ENCODE measurements around the gene LHPP. TPM values are rescaled to one million over a fixed set of nuclear protein-coding genes. Genes with fewer than 3 reads are reported as not detected.
A peak's percentile ranks its signal among the peaks of the same experiment; 100 is the strongest.

Gene LHPP
- total and polyA plus RNA-seq, 10 of the 15 experiments (the other 5 are each of a cell fraction or from before 2014, with no cell fraction given): 0.79 to 9.8 (median 6.7) TPM

- no peak for TF ChIP-seq ATF2 (IDR thresholded peaks at IDR 0.05; ENCODE audit: low read length)
These were observed 189.3 kb downstream of the LHPP start (continued) for GRCh38 chr10:124650820-124651401.

GRCh38 chr10:124651402-124651891, 189.8 kb downstream of the LHPP start:
- in situ Hi-C loops (cut with MboI): no loop called here
- H3K4me1 ChIP-seq (ENCODE audit: control insufficient read depth, insufficient read depth, low read length): peaks cover 53% of the 10 kb centered on the region
- SMC1A ChIA-PET (ENCODE audit: uncharacterized antibody, unreplicated experiment): interaction anchor here (0.6 to 8.4 kb wide), 3 partner anchors 37 to 90 kb away, joined by 3 to 81 read pairs (median 5); no protein-coding TSS in a partner anchor
- TF ChIP-seq MYC (IDR thresholded peaks at IDR 0.05; ENCODE audit: insufficient read depth, insufficient read length, insufficient replicate concordance, low read length, severe bottlenecking): no peak
- TF ChIP-seq ZNF592 (IDR thresholded peaks at IDR 0.05): no peak
- TF ChIP-seq ZNF384 (IDR thresholded peaks at IDR 0.05; ENCODE audit: borderline replicate concordance, low read depth, low read length): no peak
- TF ChIP-seq POLR2A (IDR thresholded peaks at IDR 0.05; ENCODE audit: low read depth, low read length): no peak
- no peak for TF ChIP-seq NKRF (conservative IDR thresholded peaks at IDR 0.05)
- TF ChIP-seq ZNF207 (IDR thresholded peaks at IDR 0.05; ENCODE audit: borderline replicate concordance): no peak
- no peak for TF ChIP-seq NR2C1 (IDR thresholded peaks at IDR 0.05)
- POLR2A ChIA-PET: interaction anchor here (0.6 to 0.9 kb wide), 2 partner anchors 37 to 71 kb away, joined by 3 to 4 read pairs; no protein-coding TSS in a partner anchor
- no TSS peak for BruUV-seq (replicated peaks)
- CTCF ChIA-PET: interaction anchor here (2.3 to 7.3 kb wide), 2 partner anchors 67 to 90 kb away, joined by 13 to 73 read pairs; no protein-coding TSS in a partner anchor
- H3K27ac ChIP-seq (ENCODE audit: control insufficient read depth, insufficient read depth): peak overlapping the region; percentile 38; the same call in 1 of the 2 replicates
- RAD21 ChIA-PET (ENCODE audit: unreplicated experiment): interaction anchor here (0.9 to 6.0 kb wide), 4 partner anchors 37 to 90 kb away, joined by 6 to 61 read pairs (median 14); no protein-coding TSS in a partner anchor
- no peak for DNase-seq (ENCODE audit: low read depth, low spot score)
- H3K79me2 ChIP-seq (ENCODE audit: control insufficient read depth, insufficient read depth, low read length): peaks cover 16% of the 10 kb centered on the region
- no peaks in the 10 kb centered on the region for H3K27me3 ChIP-seq (replicated peaks in 1 of 2; ENCODE audit: control insufficient read depth in 2 of 2, insufficient read depth in 2 of 2, low read length in 1 of 2)
- peak; percentile 18 for ATAC-seq
- peak overlapping the region; percentile 53 for H3K4me2 ChIP-seq (ENCODE audit: control insufficient read depth, insufficient read depth)
- H3K36me3 ChIP-seq (ENCODE audit: control insufficient read depth in 2 of 2, insufficient read depth in 2 of 2, low read length in 1 of 2): peaks cover 5 to 6% of the 10 kb centered on the region in 2 experiments; a peak in 3 of 4 replicates
- intact Hi-C loops (cut with micrococcal nuclease; ENCODE audit: unreplicated experiment): no loop called here
- no peaks in the 10 kb centered on the region for H3K9me3 ChIP-seq (replicated peaks; ENCODE audit: control insufficient read depth, insufficient read depth, low read length)
- H3K4me3 ChIP-seq: no peak overlapping the region
- FAIRE-seq: no peak
- H2AFZ ChIP-seq (ENCODE audit: control insufficient read depth, low read depth, low read length): no peak overlapping the region
- no peak overlapping the region for H3K9ac ChIP-seq (ENCODE audit: control insufficient read depth, insufficient read depth, low read length)
- H4K20me1 ChIP-seq (ENCODE audit: control insufficient read depth, insufficient read depth): no peaks in the 10 kb centered on the region; the same call in none of the 2 replicates
- 5% methylated on average over 14 of the region's 14 CpGs for WGBS (ENCODE audit: insufficient coverage, insufficient replicate concordance, low lambda C conversion rate, missing lambda C conversion rate)
